ENCODE results near the gene CTDSPL.
A peak's percentile ranks its signal among the peaks of the same experiment; 100 is the strongest.

The CTDSPL gene

GRCh38 chr3:37855363-37855970 lies 6.2 kb upstream of the CTDSPL start:
- peak; percentile 93 for DNase-seq

GRCh38 chr3:37856381-37856780 lies 5.3 kb upstream of the CTDSPL start:
- DNase-seq: no peak

- DNase-seq: no peak
Observed at GRCh38 chr3:37858742-37859141, 2.9 kb upstream of the CTDSPL start.

- no peak for DNase-seq
Observed at GRCh38 chr3:37859354-37859753, 2.3 kb upstream of the CTDSPL start.

- DNase-seq: no peak
Observed at GRCh38 chr3:37859908-37860199, 1.8 kb upstream of the CTDSPL start.

GRCh38 chr3:37862219-37862902 lies 681 bp downstream of the CTDSPL start:
- peak; percentile 70 for DNase-seq

- DNase-seq: peak; percentile 50
Observed at GRCh38 chr3:37862903-37863815, 1.5 kb downstream of the CTDSPL start.

GRCh38 chr3:37863949-37864822 lies 2.5 kb downstream of the CTDSPL start:
- no peak for DNase-seq

- DNase-seq: no peak
Observed at GRCh38 chr3:37864904-37865303, 3.2 kb downstream of the CTDSPL start.

- no peak for DNase-seq
Observed at GRCh38 chr3:37867144-37867543, 5.5 kb downstream of the CTDSPL start.

- no peak for DNase-seq
Observed at GRCh38 chr3:37871858-37872257, 10.2 kb downstream of the CTDSPL start.

GRCh38 chr3:37872413-37873160 lies 10.9 kb downstream of the CTDSPL start:
- DNase-seq: no peak

- no peak for DNase-seq
Observed at GRCh38 chr3:37876279-37876678, 14.6 kb downstream of the CTDSPL start.

- DNase-seq: no peak
Observed at GRCh38 chr3:37882711-37883110, 21.0 kb downstream of the CTDSPL start.

- DNase-seq: no peak
Observed at GRCh38 chr3:37885814-37886213, 24.1 kb downstream of the CTDSPL start.

- no peak for DNase-seq
Observed at GRCh38 chr3:37886395-37886794, 24.7 kb downstream of the CTDSPL start.

- no peak for DNase-seq
Observed at GRCh38 chr3:37887062-37887461, 25.4 kb downstream of the CTDSPL start.

- DNase-seq: no peak
Observed at GRCh38 chr3:37887824-37888223, 26.1 kb downstream of the CTDSPL start.

- DNase-seq: no peak
Observed at GRCh38 chr3:37888421-37888820, 26.7 kb downstream of the CTDSPL start.

- no peak for DNase-seq
Observed at GRCh38 chr3:37890522-37890921, 28.8 kb downstream of the CTDSPL start.

GRCh38 chr3:37891227-37891626 lies 29.5 kb downstream of the CTDSPL start:
- peak; percentile 58 for DNase-seq

GRCh38 chr3:37892927-37893600 lies 31.4 kb downstream of the CTDSPL start:
- DNase-seq: no peak
